ENCODE data around the gene RFX8.

DNA sequence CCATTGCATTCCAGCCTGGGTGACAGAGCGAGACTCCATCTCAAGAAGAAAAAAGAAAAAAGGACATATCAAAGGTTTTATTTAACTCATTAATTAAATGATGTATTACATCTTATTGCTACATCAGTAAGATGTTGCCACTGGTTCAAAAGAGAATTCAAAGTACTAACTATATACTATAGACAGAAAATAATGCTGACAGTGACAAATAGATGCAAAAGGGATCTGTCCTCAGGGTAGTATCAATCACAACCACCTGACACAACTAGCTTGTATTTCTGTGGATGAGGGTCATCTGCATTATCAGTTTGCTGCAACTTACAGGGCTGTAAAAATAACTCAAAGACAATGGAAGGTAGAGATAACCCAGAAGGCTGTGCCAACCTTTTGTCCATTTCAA lies 71.2 kb downstream of the RFX8 start:
- no peak for TF ChIP-seq POLR2A (IDR thresholded peaks at IDR 0.05)
- TF ChIP-seq, protein P1, sequence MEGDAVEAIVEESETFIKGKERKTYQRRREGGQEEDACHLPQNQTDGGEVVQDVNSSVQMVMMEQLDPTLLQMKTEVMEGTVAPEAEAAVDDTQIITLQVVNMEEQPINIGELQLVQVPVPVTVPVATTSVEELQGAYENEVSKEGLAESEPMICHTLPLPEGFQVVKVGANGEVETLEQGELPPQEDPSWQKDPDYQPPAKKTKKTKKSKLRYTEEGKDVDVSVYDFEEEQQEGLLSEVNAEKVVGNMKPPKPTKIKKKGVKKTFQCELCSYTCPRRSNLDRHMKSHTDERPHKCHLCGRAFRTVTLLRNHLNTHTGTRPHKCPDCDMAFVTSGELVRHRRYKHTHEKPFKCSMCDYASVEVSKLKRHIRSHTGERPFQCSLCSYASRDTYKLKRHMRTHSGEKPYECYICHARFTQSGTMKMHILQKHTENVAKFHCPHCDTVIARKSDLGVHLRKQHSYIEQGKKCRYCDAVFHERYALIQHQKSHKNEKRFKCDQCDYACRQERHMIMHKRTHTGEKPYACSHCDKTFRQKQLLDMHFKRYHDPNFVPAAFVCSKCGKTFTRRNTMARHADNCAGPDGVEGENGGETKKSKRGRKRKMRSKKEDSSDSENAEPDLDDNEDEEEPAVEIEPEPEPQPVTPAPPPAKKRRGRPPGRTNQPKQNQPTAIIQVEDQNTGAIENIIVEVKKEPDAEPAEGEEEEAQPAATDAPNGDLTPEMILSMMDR (IDR thresholded peaks at IDR 0.05) = no peak

All from lower leg skin (tissue), 3 donors.